ENCODE measurements around the gene RAB1A.

Gene RAB1A

DNA sequence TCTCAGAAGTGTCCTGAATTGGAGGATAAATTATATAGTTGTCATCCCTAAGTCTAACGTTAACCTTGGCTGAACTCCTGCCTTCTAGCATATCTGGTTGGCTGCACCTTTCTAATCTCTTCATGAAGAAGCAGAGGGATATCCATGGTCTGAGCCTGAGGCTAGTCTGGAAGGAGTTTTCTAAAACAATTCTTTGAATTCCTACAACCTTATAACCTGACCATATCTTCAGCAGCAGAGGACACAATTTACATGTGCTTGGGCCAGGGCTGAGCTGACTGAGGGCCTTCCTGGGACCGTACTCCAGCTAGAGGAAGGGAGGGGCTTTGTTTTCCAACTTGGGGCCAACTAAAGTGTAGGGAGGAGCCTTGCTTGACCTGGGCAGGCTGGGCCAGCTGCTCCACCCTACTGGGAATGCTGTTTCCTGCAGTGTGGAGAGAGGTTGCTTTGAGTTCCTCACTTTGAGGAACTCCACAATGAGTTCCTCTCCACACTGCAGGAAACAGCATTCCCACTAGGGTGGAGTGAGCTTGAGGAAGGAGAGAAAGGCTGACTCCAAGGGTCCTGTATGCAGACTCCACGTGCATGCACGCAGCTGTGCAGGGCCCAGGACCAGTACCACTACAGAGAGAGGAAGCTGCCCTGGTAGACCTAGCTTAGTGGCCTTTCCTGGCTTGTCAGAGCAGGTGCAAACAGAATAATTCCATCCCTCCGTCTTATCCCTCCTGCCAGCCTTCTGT lies 54.1 kb downstream of the RAB1A start:
- H3K4me1 ChIP-seq (ENCODE audit: control insufficient read depth, insufficient read depth, low read length) = peaks cover 12% of the 10 kb centered on the region
- H3K9ac ChIP-seq (ENCODE audit: low read length) = peak overlapping the region; percentile 33
- no peaks in the 10 kb centered on the region for H3K27me3 ChIP-seq (ENCODE audit: control insufficient read depth, insufficient read depth, low read length)
- H3K4me3 ChIP-seq (ENCODE audit: low read length) = peak overlapping the region; percentile 31
- H3K36me3 ChIP-seq (ENCODE audit: control insufficient read depth, insufficient read depth, low read length) = peaks cover 35% of the 10 kb centered on the region
- H3K27ac ChIP-seq (ENCODE audit: low read depth, low read length) = peak overlapping the region; percentile 56

DNA sequence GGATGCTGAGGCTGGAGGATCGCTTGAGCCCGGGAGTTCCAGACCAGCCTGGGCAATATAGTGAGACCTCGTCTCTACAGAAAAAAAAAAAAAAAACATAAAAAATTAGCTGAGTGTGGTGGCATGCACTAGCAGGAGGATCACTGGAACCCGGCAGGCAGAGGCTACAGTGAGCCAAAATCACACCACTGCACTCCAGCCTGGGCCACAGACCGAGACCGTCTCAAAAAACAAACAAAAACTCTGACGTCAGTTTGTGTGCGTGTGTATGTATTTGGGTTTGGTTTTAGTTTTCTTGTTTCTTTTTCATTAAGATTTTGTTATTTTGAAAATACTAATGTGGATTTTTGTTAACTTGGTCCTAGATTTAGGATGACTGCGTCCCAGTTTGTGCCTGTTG lies 54.7 kb downstream of the RAB1A start:
- peak overlapping the region; percentile 56 for H3K27ac ChIP-seq (ENCODE audit: low read depth, low read length)
- peaks cover 17% of the 10 kb centered on the region for H3K4me1 ChIP-seq (ENCODE audit: control insufficient read depth, insufficient read depth, low read length)
- no peak overlapping the region for H3K9ac ChIP-seq (ENCODE audit: low read length)
- peaks cover 35% of the 10 kb centered on the region for H3K36me3 ChIP-seq (ENCODE audit: control insufficient read depth, insufficient read depth, low read length)
- H3K27me3 ChIP-seq (ENCODE audit: control insufficient read depth, insufficient read depth, low read length) = no peaks in the 10 kb centered on the region
- no peak overlapping the region for H3K4me3 ChIP-seq (ENCODE audit: low read length)

DNA sequence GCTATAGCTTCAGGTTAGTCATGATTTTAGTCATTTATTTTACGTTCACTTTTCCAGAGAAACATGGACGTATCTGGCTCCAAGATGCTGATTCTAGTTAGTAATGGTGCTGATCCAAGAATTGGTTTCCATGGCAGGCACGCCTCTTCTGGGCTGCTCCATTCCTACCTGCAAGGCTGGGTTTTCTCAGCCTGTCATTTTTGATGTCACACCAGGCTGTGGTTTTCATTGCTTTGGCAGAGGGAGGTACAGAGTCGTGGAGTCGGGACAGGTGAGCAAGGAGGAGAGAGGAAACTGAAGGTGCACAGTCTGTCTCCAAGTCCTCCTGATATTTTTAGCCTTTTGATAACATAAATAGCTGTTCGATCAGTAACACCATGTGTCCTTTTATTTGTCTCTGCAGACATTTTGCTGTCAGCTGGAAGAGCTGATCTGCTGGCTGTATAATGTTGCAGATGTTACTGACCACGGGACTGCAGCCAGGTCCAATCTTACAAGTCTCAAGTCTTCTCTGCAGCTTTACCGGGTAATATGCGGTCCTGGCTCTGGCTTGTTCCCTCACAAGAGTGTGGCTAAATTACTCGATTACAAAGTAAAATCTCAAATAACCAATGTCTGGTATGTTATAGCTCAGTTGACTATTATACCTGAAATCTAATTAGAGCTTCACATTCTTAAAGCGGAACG lies 55.9 kb downstream of the RAB1A start:
- peaks cover 31% of the 10 kb centered on the region for H3K36me3 ChIP-seq (ENCODE audit: control insufficient read depth, insufficient read depth, low read length)
- no peak overlapping the region for H3K9ac ChIP-seq (ENCODE audit: low read length)
- peaks cover 26% of the 10 kb centered on the region for H3K4me1 ChIP-seq (ENCODE audit: control insufficient read depth, insufficient read depth, low read length)
- H3K27me3 ChIP-seq (ENCODE audit: control insufficient read depth, insufficient read depth, low read length) = no peaks in the 10 kb centered on the region
- no peak overlapping the region for H3K4me3 ChIP-seq (ENCODE audit: low read length)
- no peak overlapping the region for H3K27ac ChIP-seq (ENCODE audit: low read depth, low read length)

DNA sequence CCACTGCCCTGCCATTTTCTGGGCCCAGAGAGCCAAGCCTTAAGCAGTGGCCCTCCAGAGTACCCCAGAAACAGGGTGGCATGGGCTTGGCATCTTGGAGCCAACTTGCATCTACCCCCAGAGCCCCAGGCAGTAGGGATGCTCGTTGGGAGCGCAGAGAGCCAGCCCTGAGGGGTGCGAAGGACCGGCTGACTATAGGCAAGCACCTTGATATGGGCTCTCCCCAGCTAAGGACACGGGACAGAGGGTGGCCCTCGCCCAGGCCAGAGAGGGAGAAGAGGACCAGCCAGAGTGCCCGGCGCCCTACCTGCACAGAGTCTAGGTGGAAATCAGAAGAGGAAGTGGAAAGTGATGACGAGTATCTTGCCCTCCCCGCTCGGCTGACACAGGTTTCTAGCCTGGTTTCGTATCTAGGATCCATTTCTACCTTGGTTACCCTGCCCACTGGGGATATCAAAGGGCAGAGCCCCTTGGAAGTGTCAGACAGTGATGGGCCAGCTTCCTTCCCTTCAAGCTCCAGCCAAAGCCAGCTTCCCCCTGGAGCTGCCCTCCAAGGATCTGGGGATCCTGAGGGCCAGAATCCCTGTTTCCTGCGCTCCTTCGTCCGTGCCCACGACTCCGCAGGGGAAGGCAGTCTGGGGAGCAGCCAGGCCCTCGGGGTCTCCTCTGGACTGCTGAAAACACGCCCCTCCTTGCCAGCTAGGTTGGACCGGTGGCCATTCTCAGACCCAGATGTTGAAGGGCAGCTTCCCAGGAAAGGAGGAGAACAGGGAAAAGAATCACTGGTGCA lies 57.5 kb downstream of the RAB1A start:
- Histone ChIP-seq H3K36me3 (ENCODE audit: control insufficient read depth, insufficient read depth, low read length) (peaks cover 27% of the 10 kb centered on the region), H3K27me3 (ENCODE audit: control insufficient read depth, insufficient read depth, low read length) (no peaks in the 10 kb centered on the region), H3K27ac (ENCODE audit: low read depth, low read length) (no peak overlapping the region), H3K4me1 (ENCODE audit: control insufficient read depth, insufficient read depth, low read length) (peaks cover 26% of the 10 kb centered on the region), H3K4me3 (ENCODE audit: low read length) (no peak overlapping the region), H3K9ac (ENCODE audit: low read length) (no peak overlapping the region)

DNA sequence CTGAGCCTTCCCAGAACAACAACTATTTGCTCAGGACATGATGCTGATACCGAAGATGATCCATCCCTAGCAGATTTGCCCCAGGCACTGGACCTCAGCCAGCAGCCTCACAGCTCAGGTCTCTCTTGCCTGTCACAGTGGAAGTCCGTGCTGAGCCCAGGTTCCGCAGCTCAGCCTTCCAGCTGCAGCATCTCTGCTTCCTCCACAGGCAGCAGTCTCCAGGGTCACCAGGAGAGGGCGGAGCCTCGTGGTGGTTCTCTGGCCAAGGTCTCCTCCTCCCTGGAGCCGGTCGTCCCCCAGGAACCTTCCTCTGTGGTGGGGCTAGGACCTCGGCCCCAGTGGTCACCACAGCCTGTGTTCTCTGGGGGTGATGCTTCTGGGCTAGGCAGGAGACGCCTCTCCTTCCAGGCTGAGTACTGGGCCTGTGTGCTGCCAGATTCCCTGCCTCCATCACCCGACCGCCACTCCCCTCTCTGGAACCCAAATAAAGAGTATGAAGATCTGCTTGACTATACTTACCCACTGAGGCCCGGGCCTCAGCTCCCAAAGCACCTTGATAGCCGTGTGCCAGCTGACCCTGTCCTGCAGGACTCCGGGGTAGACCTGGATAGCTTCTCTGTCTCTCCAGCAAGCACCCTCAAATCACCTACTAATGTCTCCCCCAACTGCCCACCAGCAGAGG lies 58.3 kb downstream of the RAB1A start:
- Histone ChIP-seq H3K4me3 (ENCODE audit: low read length) (no peak overlapping the region), H3K9ac (ENCODE audit: low read length) (no peak overlapping the region), H3K27ac (ENCODE audit: low read depth, low read length) (no peak overlapping the region), H3K36me3 (ENCODE audit: control insufficient read depth, insufficient read depth, low read length) (peaks cover 27% of the 10 kb centered on the region), H3K27me3 (ENCODE audit: control insufficient read depth, insufficient read depth, low read length) (no peaks in the 10 kb centered on the region), H3K4me1 (ENCODE audit: control insufficient read depth, insufficient read depth, low read length) (peaks cover 26% of the 10 kb centered on the region)

DNA sequence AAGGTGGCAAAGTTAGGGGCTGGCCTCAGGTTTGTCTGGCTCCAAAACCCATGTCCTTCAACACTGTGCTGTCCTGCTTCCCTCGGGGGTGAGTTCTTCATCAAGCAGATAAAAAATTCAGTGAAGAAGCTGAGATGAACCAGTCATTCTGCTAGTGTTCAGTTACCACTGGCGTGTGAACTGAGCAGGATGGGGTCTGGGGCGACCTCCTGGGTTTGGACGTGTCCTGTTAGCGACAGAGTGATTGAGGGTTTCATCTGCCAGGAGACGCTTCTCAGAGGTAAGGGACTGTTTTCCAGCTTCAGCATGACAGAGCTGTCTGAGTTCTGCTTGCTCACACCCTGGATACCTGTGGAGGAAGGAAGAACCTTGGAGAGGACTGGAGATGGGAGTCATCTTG lies 59.0 kb downstream of the RAB1A start:
- peaks cover 20% of the 10 kb centered on the region for H3K4me1 ChIP-seq (ENCODE audit: control insufficient read depth, insufficient read depth, low read length)
- no peak overlapping the region for H3K27ac ChIP-seq (ENCODE audit: low read depth, low read length)
- peaks cover 22% of the 10 kb centered on the region for H3K36me3 ChIP-seq (ENCODE audit: control insufficient read depth, insufficient read depth, low read length)
- no peak overlapping the region for H3K4me3 ChIP-seq (ENCODE audit: low read length)
- H3K9ac ChIP-seq (ENCODE audit: low read length) = no peak overlapping the region
- no peaks in the 10 kb centered on the region for H3K27me3 ChIP-seq (ENCODE audit: control insufficient read depth, insufficient read depth, low read length)

DNA sequence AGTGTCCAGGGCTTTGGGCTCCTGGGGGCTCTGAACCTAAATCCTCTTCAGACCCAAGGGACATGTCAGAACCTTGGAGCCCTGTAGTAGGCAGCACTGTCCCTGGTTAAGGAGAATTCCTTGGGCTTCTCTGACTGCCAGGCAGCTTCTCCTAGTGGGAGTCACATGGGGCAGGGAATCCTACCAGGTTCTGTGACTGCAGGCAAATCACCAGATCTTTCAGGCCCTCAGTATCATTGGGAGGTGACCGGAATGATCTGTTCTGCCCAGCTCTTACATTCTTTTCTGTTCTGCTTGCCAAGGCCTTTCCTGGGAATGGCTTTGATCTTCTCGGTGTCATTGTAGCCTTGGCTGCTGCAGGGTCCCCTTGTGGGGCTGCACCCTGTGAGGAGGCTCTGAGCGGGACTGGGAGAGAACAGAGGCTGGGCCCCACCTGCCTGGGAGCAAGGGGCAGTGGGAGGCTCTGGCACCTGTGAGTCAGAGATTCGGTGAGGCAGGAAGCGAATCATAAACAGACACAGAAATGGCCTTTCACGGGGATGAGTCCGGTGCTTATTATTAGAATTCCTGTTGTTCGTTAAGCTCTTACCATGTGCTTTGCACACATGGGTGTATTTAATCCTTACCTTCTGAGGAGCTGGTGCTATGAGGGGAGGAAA lies 59.6 kb downstream of the RAB1A start:
- peaks cover 22% of the 10 kb centered on the region for H3K36me3 ChIP-seq (ENCODE audit: control insufficient read depth, insufficient read depth, low read length)
- H3K9ac ChIP-seq (ENCODE audit: low read length) = no peak overlapping the region
- no peak overlapping the region for H3K27ac ChIP-seq (ENCODE audit: low read depth, low read length)
- H3K4me3 ChIP-seq (ENCODE audit: low read length) = no peak overlapping the region
- H3K27me3 ChIP-seq (ENCODE audit: control insufficient read depth, insufficient read depth, low read length) = no peaks in the 10 kb centered on the region
- H3K4me1 ChIP-seq (ENCODE audit: control insufficient read depth, insufficient read depth, low read length) = peaks cover 16% of the 10 kb centered on the region

DNA sequence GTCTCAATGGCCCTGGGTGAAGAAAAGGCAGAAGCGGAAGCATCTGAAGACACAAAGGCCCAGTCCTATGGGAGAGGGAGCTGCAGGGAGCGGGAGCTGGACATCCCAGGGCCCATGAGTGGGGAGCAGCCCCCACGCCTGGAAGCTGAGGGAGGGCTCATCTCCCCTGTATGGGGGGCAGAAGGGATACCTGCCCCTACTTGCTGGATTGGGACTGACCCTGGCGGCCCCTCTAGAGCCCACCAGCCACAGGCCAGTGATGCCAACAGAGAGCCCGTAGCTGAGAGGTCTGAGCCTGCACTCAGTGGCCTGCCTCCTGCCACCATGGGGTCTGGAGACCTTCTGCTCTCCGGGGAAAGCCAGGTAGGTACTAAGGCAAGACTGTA lies 60.5 kb downstream of the RAB1A start:
- no peak overlapping the region for H3K27ac ChIP-seq (ENCODE audit: low read depth, low read length)
- H3K27me3 ChIP-seq (ENCODE audit: control insufficient read depth, insufficient read depth, low read length) = no peaks in the 10 kb centered on the region
- H3K4me3 ChIP-seq (ENCODE audit: low read length) = no peak overlapping the region
- H3K9ac ChIP-seq (ENCODE audit: low read length) = no peak overlapping the region
- H3K36me3 ChIP-seq (ENCODE audit: control insufficient read depth, insufficient read depth, low read length) = peaks cover 22% of the 10 kb centered on the region
- peaks cover 21% of the 10 kb centered on the region for H3K4me1 ChIP-seq (ENCODE audit: control insufficient read depth, insufficient read depth, low read length)

DNA sequence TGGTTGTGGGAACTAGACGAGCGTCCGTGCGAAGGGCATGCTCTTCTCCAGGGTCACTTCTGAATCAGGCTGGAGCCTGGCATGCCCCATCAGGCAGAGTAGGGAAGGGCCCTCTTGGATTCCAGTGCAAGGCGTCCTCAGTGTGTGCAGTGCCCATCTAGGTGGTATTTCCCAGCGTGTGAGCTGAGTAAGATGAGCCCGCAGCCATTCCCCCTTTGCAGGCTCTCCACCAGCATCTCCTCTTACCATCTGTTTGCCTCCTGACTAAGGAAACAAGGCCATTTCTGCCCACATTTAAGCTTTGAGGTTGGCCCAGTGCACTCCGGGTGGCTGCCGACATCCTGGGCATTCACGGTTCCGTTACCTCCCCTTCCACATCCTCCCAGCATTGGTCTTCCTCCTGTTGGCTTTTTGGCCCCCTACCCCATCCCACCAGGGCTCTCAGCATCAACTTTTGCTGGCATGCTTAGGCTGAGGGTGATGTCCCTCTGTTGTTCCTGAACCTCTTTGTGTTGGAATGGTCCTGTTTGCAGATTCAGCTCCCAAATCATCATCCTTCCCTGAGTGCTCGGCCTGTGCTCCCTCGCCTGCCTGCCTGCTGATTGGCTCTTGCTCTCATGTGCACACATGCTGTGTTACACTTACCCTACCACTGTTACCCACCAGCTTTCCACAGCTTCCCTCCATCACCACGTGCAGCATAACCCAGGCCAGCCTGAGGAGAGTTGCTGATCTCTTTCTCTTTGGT lies 61.9 kb downstream of the RAB1A start:
- peaks cover 14% of the 10 kb centered on the region for H3K36me3 ChIP-seq (ENCODE audit: control insufficient read depth, insufficient read depth, low read length)
- H3K4me1 ChIP-seq (ENCODE audit: control insufficient read depth, insufficient read depth, low read length) = peaks cover 32% of the 10 kb centered on the region
- no peaks in the 10 kb centered on the region for H3K27me3 ChIP-seq (ENCODE audit: control insufficient read depth, insufficient read depth, low read length)
- H3K27ac ChIP-seq (ENCODE audit: low read depth, low read length) = no peak overlapping the region
- H3K4me3 ChIP-seq (ENCODE audit: low read length) = no peak overlapping the region
- no peak overlapping the region for H3K9ac ChIP-seq (ENCODE audit: low read length)

DNA sequence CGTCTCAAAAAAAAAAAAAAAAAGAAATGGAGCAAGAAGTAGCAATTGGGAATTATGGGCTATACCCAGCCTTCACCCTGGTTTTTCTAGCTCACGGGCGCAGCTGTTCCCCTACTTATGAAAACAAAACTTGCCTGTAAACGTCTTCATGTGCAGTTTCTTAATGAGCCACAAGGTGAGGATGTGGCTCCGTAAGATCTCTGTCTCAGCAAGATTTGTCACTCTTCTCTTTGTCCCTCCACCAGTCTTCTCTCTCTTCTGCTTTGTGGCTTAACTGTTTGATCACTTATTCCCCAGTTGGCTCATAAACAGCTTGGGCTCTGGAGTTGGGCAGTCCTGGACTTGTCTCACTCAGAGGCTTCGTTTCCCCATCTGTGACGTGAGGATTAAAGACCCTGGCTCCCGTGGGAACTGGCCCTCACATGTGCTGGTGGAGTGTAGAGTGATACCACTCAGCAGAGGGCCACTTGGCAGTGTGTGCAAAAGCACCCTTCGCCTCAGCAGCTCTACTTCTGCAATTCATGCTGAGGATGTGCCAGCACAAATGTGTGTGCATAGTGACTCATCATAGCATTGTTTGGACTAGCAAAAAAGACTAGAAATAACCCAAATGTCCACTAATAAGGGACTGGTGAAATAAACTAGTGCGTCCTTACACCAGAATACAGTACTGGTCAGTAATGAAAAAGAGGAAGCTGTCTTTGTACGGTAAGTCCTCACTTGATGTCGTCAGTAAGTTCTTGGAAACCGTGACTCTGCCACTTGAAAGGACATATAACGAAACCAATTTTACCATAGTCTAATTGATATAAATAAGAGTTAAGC lies 65.0 kb downstream of the RAB1A start:
- peak overlapping the region; percentile 41 for H3K4me3 ChIP-seq (ENCODE audit: low read length)

More for the DNA sequence above, 65.0 kb downstream of the RAB1A start:
- Histone ChIP-seq H3K9ac (ENCODE audit: low read length) (no peak overlapping the region), H3K27me3 (ENCODE audit: control insufficient read depth, insufficient read depth, low read length) (no peaks in the 10 kb centered on the region), H3K36me3 (ENCODE audit: control insufficient read depth, insufficient read depth, low read length) (no peaks in the 10 kb centered on the region), H3K27ac (ENCODE audit: low read depth, low read length) (peak overlapping the region; percentile 32), H3K4me1 (ENCODE audit: control insufficient read depth, insufficient read depth, low read length) (peaks cover 29% of the 10 kb centered on the region)
